ENCODE data around the gene TNS2. TPM values are rescaled to one million over a fixed set of nuclear protein-coding genes. Genes with fewer than 3 reads are reported as not detected.

TNS2 gene
- total and polyA plus RNA-seq, 10 of the 15 experiments (the other 5 are each of a cell fraction or from before 2014, with no cell fraction given) = 0.03 to 0.72 (median 0.16) TPM; not detected in 4

GRCh38 chr12:53012928-53013327 lies 36.9 kb upstream of the TNS2 start:
- no TSS peak for BruUV-seq (replicated peaks)
- in situ Hi-C loops (cut with MboI) = no loop called here
- TF ChIP-seq PAX8 (IDR thresholded peaks at IDR 0.05) = no peak
- no peak for TF ChIP-seq RAD21 (IDR thresholded peaks at IDR 0.05; ENCODE audit: insufficient read depth, low read depth, low read length)
- no peak for TF ChIP-seq USF2 (IDR thresholded peaks at IDR 0.05; ENCODE audit: borderline replicate concordance, low read depth, low read length)
- no peak for TF ChIP-seq IKZF2 (IDR thresholded peaks at IDR 0.05)
- TF ChIP-seq ZNF274 (IDR thresholded peaks at IDR 0.05; ENCODE audit: insufficient read depth, insufficient read length) = no peak
- no peak for TF ChIP-seq ZBTB4 (CRISPR knock-in tag; IDR thresholded peaks at IDR 0.05)
- no peak overlapping the region for H2AFZ ChIP-seq (ENCODE audit: control insufficient read depth, low read depth, low read length)
- H3K4me3 ChIP-seq = no peak overlapping the region
- FAIRE-seq (no peak), ATAC-seq (no peak), DNase-seq (ENCODE audit: low read depth, low spot score) (no peak)
- H3K36me3 ChIP-seq (ENCODE audit: control insufficient read depth in 2 of 2, insufficient read depth in 2 of 2, low read length in 1 of 2) = peaks cover 0 to 32% of the 10 kb centered on the region in 2 experiments
- ChIA-PET POLR2A (interaction anchor here (0.6 to 1.1 kb wide), 2 partner anchors 25 to 469 kb away, joined by 4 to 5 read pairs; no protein-coding TSS in a partner anchor), RAD21 (ENCODE audit: unreplicated experiment) (no interaction called here), CTCF (no interaction called here), SMC1A (ENCODE audit: uncharacterized antibody, unreplicated experiment) (no interaction called here)
- no peak overlapping the region; the same call in 1 of the 2 replicates for H3K4me2 ChIP-seq (ENCODE audit: control insufficient read depth, insufficient read depth)
- 79% methylated on average over 3 of the region's 3 CpGs for WGBS (ENCODE audit: insufficient coverage, insufficient replicate concordance, low lambda C conversion rate, missing lambda C conversion rate)
- no peaks in the 10 kb centered on the region for H3K27me3 ChIP-seq (replicated peaks in 1 of 2; ENCODE audit: control insufficient read depth in 2 of 2, insufficient read depth in 2 of 2, low read length in 1 of 2)
- no peaks in the 10 kb centered on the region for H3K9me3 ChIP-seq (replicated peaks; ENCODE audit: control insufficient read depth, insufficient read depth, low read length)
- H3K4me1 ChIP-seq (ENCODE audit: control insufficient read depth, insufficient read depth, low read length) = no peaks in the 10 kb centered on the region
- H4K20me1 ChIP-seq (ENCODE audit: control insufficient read depth, insufficient read depth) = peaks cover 5% of the 10 kb centered on the region; the same call in 1 of the 2 replicates
- H3K27ac ChIP-seq (ENCODE audit: control insufficient read depth, insufficient read depth) = no peak overlapping the region
- intact Hi-C loops (cut with micrococcal nuclease; ENCODE audit: unreplicated experiment) = no loop called here
- no peak overlapping the region for H3K9ac ChIP-seq (ENCODE audit: control insufficient read depth, insufficient read depth, low read length)
- peaks cover 74% of the 10 kb centered on the region for H3K79me2 ChIP-seq (ENCODE audit: control insufficient read depth, insufficient read depth, low read length)

All from GM12878 (cell line).